GM18511 (cell line): ENCODE measurements around the gene ARPC3.
A peak's percentile ranks its signal among the peaks of the same experiment; 100 is the strongest.
"Not testable (repeated sequence)": the region's sequence is repeated elsewhere in the genome, so short reads cannot be mapped to it uniquely, and the experiment has no call there.

Experiments used
- ATAC-seq: cut with Tn5 transposase; IDR thresholded peaks from one replicate; pipeline ENCODE4 v1.9.1; 2021; ENCODE audit warnings: mild to moderate bottlenecking, moderate library complexity; ENCODE audit not compliant: unreplicated experiment

The ARPC3 gene

GRCh38 chr12:110449799-110450497 is at the start of gene ARPC3:
TSS of gene ARPC3 (minus strand) at chr12:110450337. CDS start at chr12:110450260, 77 bp downstream.
- ATAC-seq: peak; percentile 93

- no peak for ATAC-seq
These were observed 49.0 kb upstream of the ARPC3 start for GRCh38 chr12:110498984-110499706.

DNA sequence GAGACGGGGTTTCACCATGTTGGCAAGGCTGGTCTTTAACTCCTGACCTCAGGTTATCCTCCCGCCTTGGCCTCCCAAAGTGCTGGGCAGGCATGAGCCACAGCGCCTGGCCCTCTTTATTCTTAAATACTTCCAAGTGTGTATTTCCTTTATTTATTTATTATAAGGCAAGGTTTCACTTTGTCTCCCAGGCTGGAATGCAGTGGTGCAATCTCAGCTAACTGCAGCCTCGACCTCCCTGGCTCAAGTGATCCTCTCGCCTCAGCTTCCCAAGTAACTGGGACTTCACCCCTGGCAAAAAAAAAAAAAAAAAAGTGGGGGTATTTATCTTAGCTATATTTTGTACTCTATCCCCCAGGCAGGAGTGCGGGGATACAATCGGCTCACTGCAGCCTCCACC is 25.3 kb upstream of the ARPC3 start:
- ATAC-seq: no peak

GRCh38 chr12:110468214-110469048 is 18.3 kb upstream of the ARPC3 start, which contains the start of the genes FAM216A and GPN3:
TSS of gene FAM216A (plus strand) at chr12:110468845. CDS start at chr12:110468876, 31 bp downstream.
TSS of gene GPN3 (minus strand) at chr12:110468257. CDS start at chr12:110468203, 54 bp downstream.
- peak; percentile 74 for ATAC-seq

GRCh38 chr12:110467847-110468213 is 17.7 kb upstream of the ARPC3 start:
- no peak for ATAC-seq

DNA sequence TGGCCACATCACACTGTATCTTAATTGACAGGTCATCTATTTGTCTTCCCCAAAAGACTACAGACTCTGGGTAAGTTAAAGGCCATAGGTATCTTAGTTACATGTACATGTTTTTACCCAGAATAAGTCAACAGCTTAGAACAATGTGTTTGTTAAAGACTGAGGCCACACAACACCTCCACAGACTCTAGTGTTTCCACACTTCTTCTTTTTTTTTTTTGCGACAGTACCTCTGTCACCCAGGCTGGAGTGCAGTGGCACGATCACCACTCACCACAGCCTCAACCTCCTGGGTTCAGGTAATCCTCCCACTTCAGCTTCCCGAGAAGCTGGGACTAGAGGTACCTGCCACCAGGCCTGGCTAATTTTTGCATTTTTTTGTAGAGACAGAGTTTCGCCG is 16.7 kb upstream of the ARPC3 start:
- no peak for ATAC-seq

DNA sequence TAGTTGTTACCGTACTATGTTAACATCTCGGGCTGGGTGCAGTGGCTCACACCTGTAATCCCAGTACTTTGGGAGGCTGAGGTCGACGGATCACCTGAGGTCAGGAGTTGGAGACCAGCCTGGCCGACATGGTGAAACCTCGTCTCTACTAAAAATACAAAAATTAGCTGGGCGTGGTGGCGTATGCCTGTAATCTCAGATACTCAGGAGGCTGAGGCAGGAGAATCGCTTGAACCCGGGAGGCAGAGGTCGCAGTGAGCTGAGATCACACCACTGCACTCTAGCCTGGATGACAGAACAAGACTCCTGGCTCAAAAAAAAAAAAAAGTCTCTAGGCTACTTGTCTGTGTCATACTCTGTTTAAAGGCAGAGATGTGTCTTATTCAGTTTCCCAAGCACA is 15.6 kb upstream of the ARPC3 start:
- not testable (repeated sequence) for ATAC-seq

GRCh38 chr12:110465024-110465423 is 14.9 kb upstream of the ARPC3 start:
- ATAC-seq: no peak

DNA sequence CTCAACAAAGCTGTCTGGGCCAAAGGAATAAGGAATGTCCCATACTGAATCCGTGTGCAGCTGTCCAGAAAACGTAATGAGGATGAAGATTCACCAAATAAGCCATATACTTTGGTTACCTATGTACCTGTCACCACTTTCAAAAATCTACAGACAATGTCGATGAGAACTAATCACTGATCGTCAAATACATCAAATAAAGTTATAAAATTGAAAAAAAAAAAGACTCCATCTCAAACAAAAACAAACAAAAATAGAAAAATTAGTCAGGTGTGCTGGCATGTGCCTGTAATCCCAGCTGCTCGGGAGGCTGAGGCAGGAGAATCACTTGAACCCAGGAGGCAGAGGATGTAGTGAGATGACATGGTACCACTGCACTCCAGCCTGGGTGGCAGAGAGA is 11.1 kb upstream of the ARPC3 start:
- not testable (repeated sequence) for ATAC-seq

- ATAC-seq: no peak
These were observed 8.6 kb upstream of the ARPC3 start for GRCh38 chr12:110458756-110459155.

- no peak for ATAC-seq
These were observed 3.6 kb upstream of the ARPC3 start for GRCh38 chr12:110453569-110454296.

DNA sequence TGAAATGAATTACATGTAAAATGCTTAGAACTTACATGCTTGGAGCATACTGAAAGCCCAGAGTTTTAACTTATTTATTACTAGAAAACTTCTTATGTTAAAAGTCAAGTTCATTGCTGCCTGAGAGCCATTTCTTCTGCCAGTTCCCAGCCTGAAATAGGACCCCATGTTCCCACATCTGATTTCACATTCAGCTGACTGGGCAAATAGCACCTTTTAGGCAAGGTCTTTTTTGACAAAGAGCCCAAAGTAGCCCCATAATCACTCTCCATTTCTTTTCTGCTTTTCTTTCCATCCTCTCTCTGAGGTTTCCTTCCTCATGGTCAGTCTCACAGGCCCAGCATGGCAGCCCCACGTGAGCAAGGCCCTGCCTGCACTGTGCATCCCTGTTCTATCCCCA is 1.1 kb upstream of the ARPC3 start:
- no peak for ATAC-seq

- no peak for ATAC-seq
These were observed 5.7 kb downstream of the ARPC3 start for GRCh38 chr12:110444455-110444854.

- ATAC-seq: no peak
These were observed 13.9 kb downstream of the ARPC3 start for GRCh38 chr12:110436231-110436630.

GRCh38 chr12:110431957-110432587 is 18.1 kb downstream of the ARPC3 start:
- ATAC-seq: peak; percentile 22

DNA sequence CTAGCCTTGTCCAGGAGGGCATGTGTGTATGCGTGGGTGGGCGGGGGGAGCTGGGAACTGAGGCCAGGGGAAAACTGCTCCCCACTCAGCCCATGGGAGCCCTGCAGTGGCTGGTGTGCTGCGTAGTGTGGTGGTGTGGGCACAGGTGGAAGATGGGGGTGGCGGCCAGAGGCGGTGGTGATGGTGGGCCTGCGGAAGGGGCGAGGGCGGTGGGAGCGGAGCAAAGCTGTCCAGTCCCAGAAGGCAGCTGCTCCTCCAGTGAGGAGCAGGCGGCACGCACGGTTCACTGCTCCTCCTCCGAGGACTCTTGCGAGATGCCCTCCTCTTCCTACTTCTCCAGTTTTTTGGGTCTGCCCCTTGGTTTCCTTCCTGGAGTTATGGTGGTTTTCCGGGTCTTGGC is 20.5 kb downstream of the ARPC3 start:
- not testable (repeated sequence) for ATAC-seq

GRCh38 chr12:110426406-110426805 is 23.7 kb downstream of the ARPC3 start:
- ATAC-seq: no peak

DNA sequence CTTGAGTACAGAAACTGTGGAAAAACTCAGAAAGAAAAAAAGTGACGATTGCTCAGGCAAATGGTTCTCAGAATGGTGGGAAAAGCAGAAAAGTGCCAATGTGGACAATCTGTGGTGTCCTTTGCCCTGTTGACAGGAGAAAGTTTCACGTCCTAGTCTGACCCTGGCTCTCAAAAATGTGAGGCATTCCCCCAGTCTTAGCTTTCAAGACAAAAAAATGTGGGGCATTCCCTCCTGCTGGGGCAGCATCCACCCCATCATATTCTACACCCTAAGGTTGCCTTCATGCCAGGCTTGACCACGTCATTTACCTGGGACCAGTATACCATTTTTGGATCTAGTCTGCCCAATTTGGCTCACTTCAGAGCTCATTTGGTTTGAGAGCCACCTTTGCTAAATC is 25.9 kb downstream of the ARPC3 start:
- no peak for ATAC-seq

DNA sequence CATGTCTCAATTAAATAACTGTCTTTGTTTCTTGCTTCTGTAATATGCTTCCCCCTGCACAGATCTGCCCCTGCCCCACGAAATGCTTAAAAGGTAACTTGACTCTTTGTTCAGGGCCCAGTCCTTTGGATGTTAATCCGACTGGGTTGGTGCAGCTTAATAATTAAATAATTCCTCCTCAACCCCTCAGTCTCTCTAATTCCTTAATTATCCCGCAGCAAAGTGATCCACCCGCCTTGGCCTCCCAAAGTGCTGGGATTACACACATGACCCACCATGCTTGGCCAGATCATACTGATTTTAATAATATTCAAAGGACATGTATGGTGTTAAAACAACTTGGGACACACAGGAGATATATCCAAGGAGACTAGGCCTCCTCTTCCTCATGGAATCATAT is 28.4 kb downstream of the ARPC3 start:
- no peak for ATAC-seq

- no peak for ATAC-seq
These were observed 28.9 kb downstream of the ARPC3 start for GRCh38 chr12:110421159-110421661.
